PC-3 (cell line): Measurements from ENCODE around the gene TMEM176A.

Experiments used
- CTCF ChIP-seq: fragments of 300-600 bp; sonication (generic); conservative IDR thresholded peaks from 2 replicates; pipeline ENCODE4 v1.5.1; 2017; ENCODE audit warnings: antibody characterized with exemption, low read depth, mild to moderate bottlenecking, low read length
- EZH2phosphoT487 ChIP-seq: fragments of 300-600 bp; sonication (generic); IDR thresholded peaks from 2 replicates; pipeline ENCODE4 v1.6.1; 2018; ENCODE audit warnings: mild to moderate bottlenecking, antibody characterized with exemption, low read length, borderline replicate concordance

- TF ChIP-seq CTCF (no peak), EZH2phosphoT487 (no peak)
Observed at GRCh38 chr7:150847536-150847935, 47.0 kb downstream of the TMEM176A start.
